ENCODE results near the gene PISD. TPM values are rescaled to one million over a fixed set of nuclear protein-coding genes. Genes with fewer than 3 reads are reported as not detected.
A peak's percentile ranks its signal among the peaks of the same experiment; 100 is the strongest.
"Not testable (repeated sequence)": the region's sequence is repeated elsewhere in the genome, so short reads cannot be mapped to it uniquely, and the experiment has no call there.

The PISD gene
- total RNA-seq, 1 donor from 2014 or later: 16.6 TPM

DNA sequence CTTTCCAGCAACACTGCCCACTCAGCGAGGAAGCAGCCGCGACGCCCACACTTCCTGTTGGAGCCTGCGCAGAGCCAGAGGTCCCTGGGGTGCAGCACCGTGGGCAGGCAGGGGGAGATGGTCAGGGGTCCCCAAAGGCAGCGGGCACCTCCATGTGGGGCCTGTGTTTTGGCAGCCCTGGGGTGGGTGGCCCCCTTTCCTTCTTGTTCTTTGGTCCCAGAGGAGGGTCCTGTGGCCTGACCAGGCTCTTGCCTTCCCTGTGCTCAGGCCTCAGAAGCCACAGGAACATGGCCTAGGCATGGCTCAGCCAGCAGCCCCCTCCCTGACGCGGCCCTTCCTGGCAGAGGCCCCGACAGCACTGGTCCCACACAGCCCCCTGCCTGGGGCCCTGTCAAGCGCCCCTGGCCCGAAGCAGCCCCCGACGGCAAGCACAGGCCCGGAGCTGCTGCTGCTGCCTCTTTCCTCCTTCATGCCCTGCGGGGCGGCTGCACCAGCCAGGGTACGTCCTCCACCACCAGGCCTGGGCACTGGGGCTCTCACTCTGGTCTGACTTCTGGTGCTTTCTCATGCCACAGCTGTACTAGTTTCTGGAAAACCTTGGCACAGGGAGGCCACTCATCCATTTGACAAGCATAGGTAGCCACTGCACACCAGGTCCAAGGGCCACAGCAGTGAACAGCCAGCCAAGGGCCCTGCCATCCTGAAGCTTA is 47.1 kb downstream of the PISD start:
- intact Hi-C loops (cut with DNase I): no loop called here
- DNase-seq (no peak), ATAC-seq (ENCODE audit: poor library complexity) (peak; percentile 15)

DNA sequence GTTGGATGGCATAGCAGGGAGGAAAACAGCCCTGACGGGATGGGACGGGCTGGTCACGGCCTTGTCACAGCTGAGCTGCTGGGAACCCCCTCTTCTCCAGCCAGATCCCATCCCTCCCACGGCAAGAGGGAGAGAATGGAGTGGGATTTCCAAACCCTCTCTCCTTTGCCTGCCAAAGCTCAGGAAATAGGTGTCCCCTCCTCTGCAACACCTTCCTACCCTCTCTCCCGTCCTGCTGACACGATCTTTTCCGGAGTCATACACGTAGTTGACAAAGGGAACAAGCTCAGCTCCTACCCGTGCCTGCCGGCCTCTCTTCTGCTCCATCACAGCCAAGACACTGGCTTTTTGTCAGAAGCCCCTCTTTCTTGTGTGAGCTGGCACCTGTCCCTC is 48.1 kb downstream of the PISD start:
- ATAC-seq (ENCODE audit: poor library complexity) (no peak), DNase-seq (no peak)
- intact Hi-C loops (cut with DNase I): no loop called here

DNA sequence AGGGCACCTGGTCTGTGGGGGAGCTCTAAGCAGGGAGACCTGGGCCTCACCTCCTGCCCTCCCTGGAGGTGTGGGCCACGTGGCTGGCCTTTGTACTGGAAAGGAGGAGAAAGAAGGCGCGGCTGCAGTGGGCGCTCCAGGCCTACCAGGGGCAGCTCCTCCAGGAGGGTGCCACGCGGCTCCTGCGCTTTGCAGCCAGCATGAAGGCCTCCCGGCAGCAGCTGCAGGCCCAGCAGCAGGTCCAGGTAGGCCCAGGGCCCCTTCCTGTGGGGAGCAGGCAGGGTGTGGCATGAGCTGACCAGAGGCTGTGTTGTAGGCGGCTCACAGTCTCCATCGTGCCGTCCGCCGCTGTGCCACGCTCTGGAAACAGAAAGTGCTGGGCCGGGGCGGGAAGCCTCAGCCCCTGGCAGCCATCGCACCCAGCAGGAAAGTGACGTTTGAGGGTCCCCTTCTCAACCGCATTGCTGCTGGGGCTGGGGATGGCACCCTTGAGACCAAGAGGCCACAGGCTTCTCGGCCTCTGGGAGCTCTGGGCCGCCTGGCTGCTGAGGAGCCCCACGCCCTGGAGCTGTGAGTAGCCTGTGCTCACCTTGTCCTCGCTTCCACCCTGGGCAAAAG is 48.6 kb downstream of the PISD start:
- DNase-seq (no peak), ATAC-seq (ENCODE audit: poor library complexity) (no peak)
- intact Hi-C loops (cut with DNase I): no loop called here

DNA sequence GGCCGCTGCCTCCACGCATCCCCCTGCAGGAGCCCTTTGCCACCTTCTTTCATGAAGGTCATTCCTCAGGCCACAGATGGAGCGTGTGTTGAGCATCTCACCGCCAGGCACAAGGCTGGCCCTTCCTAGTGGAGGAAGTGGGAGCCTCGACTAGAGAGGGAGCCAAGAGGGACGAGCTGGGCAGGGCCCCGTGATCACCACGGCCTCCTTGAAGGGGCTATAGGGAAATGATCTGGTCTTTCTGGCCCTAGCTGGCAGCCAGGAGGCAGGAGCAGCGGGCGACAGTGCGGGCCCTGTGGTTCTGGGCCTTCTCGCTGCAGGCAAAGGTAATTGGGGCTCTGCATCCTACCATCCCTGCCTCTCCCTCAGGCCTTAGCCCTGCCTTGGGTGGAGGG is 49.1 kb downstream of the PISD start:
- ATAC-seq (ENCODE audit: poor library complexity) (no peak), DNase-seq (no peak)
- intact Hi-C loops (cut with DNase I): no loop called here

DNA sequence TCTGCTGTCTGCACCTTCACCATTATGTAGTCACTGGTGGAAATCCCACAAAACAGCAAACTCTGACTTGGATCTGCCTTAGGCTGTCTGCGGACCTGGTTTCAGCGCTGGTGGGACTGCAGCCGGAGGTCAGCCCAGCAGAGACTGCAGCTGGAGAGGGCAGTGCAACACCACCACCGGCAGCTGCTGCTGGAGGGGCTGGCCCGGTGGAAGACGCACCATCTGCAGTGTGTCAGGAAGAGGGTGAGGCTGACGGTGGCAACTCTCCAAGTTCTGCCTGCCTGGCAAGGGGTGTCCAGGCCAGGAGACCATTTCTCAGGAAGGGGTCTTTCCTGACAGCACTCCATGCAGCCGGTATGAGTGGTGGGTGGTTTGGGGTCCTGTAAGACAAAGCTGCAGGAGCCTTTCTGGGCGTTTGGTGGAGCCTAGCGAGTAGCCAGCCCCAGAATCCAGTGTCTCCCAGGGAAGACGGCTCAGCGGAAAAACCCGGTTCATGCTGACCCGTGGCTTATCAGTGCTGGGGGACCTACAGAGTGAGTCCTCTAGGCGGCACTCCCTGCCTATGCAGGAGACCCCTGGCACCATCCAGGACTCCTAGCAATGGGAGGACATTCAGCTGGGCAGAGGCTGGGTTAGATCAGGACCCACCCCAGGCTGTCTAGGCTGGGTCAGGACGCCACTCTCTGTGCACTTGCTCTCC is 50.8 kb downstream of the PISD start:
- intact Hi-C loops (cut with DNase I): no loop called here
- DNase-seq: peak; percentile 62
- peak; percentile 57 for ATAC-seq (ENCODE audit: poor library complexity)

DNA sequence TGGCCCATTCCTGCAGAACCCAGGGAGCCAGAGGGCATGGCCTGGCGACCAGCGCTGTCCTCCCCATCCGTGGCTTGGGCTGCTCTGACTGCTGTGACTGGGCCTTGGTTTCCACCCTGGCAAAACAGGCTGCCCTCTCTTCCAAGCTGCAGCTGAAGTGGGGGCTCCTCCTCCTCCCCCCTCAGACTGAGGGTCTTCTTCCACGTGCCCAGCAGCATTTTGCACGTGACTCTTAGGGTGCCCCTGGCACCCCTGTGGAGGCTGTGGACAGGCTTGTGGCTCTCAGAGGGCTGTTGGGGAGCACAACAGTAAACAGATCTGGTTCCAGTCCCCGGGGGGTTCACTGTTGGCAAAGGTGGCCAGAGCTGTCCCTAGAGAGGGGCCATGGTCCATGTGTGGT is 51.4 kb downstream of the PISD start:
- DNase-seq (no peak), ATAC-seq (ENCODE audit: poor library complexity) (no peak)
- intact Hi-C loops (cut with DNase I): no loop called here

DNA sequence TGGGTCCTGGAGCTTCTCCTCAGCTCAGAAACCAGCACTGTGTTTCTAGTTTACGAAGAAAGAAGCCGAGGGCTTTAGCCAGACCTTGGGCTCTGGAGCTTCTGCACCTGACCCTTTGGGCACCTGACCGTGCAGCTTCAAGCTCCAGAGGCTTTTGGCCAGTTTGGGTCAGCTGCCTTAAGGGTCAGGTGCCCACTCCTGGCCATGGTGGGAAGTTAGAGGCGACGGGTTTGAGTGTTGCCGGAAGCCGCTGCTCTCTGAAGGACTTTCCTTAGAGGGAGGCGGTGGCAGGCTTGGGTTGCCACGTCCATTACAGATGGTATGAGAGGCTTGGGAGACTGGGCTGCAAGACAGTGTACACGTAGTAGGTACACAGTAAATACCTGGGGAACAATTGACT is 52.3 kb downstream of the PISD start:
- ATAC-seq (ENCODE audit: poor library complexity): no peak
- intact Hi-C loops (cut with DNase I): no loop called here
- no peak for DNase-seq

DNA sequence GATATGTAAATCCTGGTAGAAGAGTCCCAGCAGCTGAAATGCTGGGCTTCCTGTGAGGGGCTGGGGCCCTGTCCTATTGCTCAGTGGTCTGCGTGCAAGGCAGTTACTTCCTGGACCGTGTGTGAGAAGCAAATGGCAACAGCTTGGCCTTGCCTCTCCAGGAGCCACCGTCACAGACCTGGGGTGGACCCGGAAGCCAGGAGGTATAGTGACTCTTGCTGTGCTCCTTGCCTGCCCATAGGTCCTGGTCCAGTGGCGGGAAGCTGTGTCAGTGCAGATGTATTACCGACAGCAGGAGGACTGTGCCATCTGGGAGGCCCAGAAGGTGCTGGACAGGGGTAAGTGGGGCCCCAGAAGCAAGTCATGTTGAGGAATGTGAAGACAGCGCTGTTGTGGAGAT is 54.3 kb downstream of the PISD start:
- intact Hi-C loops (cut with DNase I): no loop called here
- DNase-seq (no peak), ATAC-seq (ENCODE audit: poor library complexity) (no peak)

DNA sequence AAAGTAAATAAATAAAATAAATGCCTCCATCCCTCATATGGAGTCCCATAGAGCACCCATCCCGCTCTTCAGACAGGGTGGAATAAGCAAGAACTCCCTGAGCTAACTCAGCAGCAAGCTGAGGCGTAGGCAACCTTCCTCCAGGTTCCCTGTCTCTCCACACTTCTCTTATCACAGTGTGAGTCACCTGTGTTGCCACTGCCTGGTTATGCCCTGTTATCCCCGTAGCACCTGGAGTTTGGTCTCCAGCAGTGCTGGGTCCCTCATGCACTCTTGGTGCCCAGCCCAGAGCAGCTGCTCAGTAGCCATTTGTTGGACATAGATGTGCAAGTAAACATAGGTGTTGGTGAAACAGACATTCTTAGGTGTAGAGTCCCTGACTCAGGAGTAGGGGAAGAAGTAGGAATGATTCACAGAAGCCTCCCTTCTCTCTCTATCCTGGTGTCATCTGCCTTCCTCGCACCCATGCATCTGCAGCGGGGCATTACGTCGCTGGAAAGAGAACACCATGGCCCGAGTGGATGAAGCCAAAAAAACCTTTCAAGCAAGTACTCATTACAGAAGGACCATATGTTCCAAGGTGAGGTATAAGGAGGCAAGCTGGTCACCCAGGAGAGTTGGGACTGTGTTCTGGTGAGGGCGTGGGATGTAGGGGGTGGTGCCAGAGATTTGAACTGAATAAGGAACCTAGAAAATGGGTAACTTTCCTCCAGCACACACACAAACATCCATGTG is 56.0 kb downstream of the PISD start:
- no peak for DNase-seq
- no peak for ATAC-seq (ENCODE audit: poor library complexity)
- intact Hi-C loops (cut with DNase I): no loop called here

DNA sequence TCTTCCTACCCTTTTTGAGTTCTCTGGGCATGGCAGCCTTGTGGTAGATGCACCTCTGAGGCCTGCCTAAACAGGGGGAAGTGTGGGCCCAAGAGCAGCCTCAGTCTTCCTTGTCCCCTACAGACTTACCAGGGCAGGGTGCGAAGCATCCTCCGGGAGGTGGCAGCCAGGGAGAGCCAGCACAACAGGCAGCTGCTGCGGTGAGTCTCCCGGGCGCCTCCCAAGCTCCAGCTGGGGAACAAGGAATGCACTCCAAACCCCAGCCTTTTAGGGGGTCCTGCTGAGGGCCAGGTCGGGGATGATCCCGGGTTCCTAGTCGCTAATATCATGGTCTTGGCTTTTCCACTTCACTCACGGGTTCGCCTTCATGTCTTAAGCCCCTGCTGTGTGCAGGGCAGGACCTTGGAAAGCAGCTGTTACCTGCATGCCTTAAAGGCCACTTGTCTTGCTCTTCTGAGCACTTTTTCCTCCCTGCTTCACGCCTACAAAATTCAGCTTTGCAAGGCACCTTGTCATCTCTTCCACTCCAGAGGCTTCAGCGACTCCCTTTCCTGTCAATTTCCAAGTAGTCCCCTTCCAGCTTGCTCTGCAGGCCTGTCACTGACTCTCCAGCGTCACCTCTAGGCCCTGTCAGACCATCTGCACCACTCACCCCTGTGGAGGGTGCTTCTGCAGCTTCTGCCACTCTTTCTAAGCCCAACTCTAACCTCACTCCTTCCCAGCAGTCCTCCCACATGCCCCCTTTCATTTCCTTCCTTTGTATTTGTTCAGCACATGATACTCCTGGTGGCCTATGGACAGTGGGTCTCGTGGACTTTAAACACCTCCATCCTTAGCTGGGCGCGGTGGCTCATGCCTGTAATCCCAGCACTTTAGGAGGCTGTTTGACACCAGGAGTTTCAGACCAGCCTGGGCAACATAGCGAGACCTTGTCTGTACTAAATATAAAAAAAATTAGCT is 57.0 kb downstream of the PISD start:
- intact Hi-C loops (cut with DNase I): no loop called here
- no peak for ATAC-seq (ENCODE audit: poor library complexity)

DNA sequence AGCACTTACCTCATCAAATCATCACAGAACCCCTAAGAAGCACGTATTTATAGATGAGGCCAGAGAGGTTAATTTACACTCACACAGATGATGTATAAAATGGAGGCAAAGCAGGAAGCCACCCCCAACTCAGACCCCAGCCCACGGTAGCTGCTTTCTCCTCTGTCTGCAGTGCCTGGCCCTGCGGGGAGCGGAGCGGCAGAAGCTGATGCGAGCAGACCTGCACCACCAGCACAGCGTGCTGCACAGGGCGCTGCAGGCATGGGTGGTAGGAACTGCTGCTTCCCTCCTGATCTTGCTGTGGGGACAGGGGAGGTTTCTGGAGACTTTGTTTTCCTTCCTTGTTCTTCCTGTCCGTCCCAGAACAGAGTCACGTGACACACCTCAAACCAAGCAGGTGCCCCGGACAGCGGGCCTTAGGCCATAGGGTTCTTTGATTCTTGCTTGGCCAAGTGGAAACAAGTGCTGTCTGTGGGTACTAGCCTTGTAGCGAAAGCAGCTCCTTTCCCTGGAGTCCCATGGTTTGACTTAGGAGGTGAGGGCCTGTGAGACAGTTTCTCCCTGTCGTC is 57.8 kb downstream of the PISD start:
- no peak for DNase-seq
- intact Hi-C loops (cut with DNase I): no loop called here
- ATAC-seq (ENCODE audit: poor library complexity): no peak

More for the DNA sequence above, 57.0 kb downstream of the PISD start:
- no peak for DNase-seq

DNA sequence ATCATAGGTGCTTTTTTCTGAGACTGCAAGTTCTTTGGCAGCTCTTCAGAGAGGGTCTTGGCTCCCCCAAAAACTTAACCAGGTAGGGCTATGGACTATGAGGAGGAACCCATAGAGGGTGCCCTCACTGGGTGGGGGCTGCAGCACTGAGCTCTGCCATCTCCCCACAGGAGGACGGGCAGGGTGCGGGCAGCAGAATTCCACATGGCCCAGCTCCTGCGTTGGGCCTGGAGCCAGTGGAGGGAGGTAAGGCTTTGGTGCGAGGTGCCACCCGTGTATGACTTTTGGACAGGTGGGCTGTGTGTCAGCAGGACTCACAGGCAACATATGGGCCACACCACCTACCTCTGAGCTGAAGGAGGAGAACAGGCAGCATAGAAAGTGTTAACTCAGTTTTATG is 58.4 kb downstream of the PISD start:
- intact Hi-C loops (cut with DNase I): no loop called here
- DNase-seq (no peak), ATAC-seq (ENCODE audit: poor library complexity) (no peak)

DNA sequence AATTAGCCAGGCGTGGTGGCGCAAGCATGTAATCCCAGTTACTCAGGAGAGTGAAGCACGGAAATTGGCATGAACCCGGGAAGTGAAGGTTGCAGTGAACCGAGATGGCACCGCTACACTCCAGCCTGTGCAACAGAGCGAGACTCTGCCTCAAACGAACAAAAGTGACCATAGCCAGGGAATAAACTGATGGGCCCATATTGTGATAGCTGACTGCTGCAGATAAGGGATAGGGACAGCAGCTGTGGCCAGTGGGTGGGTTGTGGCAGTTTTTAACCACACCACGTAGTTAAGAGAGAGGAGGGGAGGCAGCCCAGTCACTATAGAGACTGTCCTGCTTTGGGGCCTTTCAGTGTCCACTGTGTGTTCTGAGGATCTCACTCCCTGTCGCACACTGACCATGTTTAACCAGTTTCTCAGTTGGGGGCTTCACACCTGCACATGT is 58.9 kb downstream of the PISD start:
- no peak for DNase-seq
- ATAC-seq (ENCODE audit: poor library complexity): no peak
- intact Hi-C loops (cut with DNase I): no loop called here

DNA sequence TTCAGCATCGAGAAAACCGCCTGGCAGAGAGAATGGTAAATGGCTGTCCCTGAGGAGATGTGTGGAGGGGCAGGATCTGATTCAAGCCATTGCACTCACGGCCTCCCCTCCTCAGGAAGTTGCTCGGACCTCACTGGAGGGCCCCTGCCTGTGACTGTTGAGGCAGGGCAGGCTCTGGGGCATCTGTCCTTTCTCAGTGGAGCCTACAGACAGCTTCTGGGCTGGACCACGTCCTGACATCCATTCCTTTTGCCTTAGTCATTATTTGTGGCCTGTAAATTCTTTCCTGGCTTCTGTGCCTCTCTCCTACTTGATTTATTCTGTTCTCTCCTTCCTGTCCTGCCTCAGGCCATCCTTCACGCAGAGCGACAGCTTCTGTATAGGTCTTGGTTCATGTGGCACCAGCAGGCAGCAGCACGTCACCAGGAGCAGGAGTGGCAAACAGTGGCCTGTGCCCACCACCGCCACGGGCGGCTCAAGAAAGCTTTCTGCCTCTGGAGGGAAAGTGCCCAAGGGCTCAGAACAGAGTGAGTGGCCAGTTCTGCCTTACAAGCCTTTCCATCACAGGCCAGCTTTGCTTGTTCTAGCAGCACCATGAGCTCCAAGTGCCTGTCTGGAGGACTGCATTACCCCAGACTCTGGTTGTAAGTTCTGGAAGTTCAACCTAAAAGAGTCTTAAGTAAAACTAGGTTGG is 59.6 kb downstream of the PISD start:
- DNase-seq (no peak), ATAC-seq (ENCODE audit: poor library complexity) (peak; percentile 78)
- intact Hi-C loops (cut with DNase I): no loop called here

DNA sequence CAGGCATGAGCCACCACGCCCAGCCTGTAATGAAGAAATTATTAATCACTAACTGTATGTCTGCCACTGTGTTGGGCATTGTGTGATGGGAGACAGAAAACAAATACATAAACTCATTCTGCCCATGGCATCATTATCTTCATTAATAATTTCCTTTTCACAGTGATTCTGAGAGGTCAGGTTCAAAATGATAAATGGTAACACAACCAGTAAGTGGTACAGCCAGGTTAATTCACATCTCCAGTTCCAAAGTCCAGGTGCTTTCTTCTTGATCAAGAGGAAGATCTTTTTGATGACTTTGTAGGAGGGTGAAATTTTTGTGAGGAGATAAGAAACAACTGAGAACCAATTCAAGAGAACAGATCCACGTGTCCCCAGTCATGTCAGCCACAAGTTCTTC is 66.7 kb downstream of the PISD start:
- DNase-seq: no peak
- no peak for ATAC-seq (ENCODE audit: poor library complexity)
- intact Hi-C loops (cut with DNase I): no loop called here

DNA sequence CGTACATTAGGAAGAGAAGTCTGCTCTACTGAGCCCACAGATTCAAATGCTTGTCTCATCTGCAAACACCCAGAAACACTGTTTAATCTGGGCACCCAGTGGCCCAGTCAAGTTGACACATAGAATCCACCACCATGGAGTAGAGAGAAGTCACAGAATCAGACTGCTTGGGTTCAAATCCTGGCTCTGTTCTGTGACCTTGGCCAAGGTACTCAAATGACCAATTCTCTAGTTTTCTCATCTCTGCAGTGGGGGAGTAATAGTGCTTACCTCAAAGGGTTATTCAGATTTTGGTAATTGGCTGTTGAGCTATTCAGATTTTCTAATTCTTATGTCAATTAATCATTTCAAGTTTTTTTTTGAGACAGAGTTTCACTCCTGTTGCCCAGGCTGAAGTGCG is 71.9 kb downstream of the PISD start:
- ATAC-seq (ENCODE audit: poor library complexity); DNase-seq; intact Hi-C loops (cut with DNase I): not testable (repeated sequence)

DNA sequence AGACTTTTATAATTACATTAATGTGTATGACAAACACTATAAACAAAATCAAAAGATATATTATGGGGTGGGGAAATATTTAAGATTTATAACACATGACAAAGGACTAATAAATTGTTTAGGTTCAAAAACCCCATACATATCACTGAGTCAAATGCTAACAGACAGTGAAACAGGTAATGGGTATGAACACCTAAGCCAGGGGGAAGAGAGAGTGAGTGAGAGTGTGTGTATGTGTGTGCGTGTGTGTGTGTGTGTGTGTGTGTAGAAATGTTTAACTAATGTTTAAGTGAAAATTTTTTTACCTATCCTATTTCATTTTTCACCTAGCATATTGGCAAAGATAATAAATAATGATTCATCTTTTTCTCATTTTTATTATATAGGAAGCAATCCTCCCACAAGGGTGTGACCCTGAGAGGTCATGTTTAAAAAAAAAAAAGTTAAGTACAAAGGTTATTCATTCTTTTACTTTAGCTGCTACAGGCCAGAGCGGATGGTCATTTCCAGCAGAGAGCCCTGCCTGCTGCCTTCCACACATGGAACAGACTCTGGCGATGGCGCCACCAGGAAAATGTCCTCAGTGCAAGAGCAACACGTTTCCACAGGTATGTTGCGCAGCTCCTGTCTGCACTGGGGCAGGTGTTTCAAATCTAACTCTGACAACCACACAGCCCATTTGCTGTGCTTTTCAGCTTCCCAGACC is 72.9 kb downstream of the PISD start:
- intact Hi-C loops (cut with DNase I): no loop called here
- ATAC-seq (ENCODE audit: poor library complexity): no peak
- DNase-seq: no peak
